NCI-H460 (cell line): ENCODE data around the gene CCIN. TPM values are rescaled to one million over a fixed set of nuclear protein-coding genes. Genes with fewer than 3 reads are reported as not detected.

Experiments
- DNase-seq: peaks from one replicate; pipeline ENCODE4 v3.0.0-alpha.2; 2016; ENCODE audit warnings: low read depth; ENCODE audit errors: extremely low read depth
- total RNA-seq: library from RNA; depleted of rRNA; stranded (reverse); fragments of >200 nt; shearing (Covaris generic); gene quantifications from 2 replicates; pipeline ENCODE4 v1.2.3, GENCODE V29; 2014

The CCIN gene
- total RNA-seq, 1 experiment from 2014 or later: not detected

DNA sequence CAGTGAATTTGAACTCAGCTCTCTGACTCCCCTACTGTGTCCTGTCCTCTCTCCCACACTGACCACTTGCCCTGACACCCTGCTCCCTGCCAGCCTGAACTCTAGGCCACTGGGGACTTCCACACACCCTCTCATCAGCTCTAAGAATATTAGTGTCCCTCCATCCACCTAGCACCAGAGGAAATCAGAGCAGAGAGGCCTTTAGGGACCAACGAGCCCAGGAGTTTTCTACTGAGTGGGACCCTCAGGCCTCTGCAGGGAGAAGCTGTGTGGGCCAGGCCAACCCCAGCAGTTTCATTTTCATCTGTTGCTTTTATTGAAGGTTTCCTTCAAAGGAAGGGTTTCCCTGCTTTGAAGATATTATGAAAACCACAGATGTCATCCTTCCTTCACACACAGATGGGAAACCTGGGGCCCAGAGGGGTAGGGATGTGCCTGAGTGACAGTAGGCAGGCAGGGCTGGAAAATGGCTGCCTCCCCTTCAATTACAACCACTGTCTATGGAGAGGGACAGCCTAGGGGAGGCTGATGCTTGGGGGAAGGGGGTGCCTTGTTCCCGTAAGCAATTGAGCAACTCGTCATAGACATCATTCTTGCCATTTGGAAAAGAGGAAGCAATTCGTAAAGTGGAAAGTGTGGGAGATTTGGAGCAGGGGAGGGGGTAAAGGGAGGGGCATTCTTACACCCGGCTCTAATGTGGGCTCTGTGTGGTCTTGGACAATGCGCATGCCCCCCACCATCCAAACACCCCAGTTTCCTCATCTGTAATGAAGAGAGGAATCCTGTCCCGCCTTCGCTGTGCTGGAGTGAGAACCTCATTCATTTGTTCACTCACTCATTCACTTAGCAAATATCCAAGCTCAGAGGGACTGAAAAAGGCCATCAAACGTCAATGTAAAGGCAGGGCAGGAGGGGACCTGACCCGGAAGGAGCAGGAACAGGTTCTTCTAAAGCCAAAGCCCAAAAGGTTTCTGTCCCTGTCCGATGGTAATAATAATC lies 28.8 kb upstream of the CCIN start:
- DNase-seq: no peak

DNA sequence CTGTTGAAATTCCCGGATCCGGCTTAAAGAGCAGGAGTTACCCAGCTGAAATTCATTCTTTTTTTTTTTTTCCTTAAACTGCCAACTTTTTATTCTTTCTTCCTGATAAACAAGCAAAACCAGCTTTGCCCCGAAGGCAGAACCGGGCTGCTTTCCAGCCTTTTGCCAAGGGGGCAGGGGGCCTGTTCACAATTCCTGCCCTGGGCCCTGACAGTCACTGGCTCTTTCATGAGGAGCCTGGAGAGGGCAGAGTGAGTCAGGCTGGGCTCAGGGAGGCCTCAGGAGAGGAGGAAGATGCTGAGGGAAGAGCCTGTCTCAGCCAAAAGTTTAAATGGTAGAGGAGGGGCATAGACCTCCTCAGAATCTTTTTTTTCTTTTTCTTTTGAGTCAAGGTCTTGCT lies 27.9 kb upstream of the CCIN start:
- no peak for DNase-seq

DNA sequence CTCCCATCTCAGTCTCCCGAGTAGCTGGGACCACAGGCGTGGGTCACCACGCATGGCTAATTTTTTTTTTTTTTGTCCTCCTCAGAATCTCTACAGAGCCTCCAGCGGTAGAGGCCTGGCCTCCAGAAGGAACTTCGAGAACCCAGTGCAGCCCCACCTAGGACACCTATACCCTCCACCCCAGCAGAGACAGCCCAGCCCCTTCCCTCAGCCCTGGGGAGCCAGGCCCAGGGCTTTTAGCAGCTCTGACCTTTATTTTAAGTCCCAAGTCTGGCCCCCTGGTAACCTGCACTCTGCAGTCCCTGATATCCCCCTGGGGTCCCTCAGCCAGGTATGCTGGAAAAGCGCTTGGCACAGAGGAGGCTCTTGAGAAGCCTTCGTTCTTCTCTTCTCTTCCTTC lies 27.4 kb upstream of the CCIN start:
- DNase-seq: no peak

DNA sequence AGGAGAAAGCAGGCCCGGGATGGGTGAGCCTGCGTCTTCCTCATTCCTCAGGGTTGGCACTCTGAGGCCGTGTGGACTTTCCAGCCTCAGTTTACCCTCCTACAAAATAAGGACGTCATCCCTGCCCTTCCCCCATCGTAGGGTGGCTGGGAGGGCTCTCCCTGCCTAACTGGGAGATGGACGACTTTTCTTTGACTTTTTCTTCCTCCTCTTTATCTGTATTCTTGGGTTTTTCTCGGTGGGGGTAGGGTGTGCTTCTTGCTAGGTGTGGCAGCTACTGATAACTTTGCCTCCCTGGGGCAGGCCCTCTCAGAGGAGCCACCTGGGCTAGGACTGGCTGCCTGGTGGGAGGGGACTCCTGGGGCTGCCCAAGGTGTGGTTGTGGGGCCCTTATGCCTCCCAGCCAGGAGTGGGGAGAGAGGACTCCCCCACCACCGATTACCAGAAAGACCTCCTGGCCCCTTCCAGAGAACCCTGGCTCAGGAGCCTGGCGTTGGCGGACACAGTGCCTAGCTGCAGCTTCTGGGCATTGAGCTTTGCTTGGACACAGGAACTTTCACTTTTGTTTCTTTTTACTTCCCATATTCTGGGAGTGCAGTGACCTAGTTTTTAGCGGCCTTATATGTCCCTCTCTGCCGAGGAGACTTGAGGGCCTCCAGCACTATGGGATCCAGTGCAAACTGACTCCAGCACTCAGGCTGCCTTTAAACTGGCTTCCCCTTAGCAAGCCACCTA lies 26.5 kb upstream of the CCIN start:
- DNase-seq: no peak

DNA sequence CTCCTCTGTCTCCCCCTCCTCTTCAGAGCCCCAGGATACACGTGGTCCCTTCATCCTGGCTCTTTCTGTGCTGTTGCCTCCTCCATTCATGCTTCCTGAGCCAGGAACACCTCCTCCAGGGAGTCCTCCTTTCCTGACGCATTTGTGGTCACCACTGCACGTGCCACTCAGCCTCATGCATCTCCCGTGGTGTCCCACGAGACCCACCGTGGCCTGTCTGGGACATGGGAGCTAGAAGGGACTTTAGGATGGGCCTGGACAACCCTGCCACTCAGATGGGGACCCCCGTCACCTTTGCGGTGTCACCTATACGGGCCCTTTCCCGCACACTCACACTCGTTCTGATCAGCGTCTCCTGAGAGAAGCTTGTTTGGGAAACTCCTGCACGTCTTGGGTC lies 25.9 kb upstream of the CCIN start:
- DNase-seq: no peak

DNA sequence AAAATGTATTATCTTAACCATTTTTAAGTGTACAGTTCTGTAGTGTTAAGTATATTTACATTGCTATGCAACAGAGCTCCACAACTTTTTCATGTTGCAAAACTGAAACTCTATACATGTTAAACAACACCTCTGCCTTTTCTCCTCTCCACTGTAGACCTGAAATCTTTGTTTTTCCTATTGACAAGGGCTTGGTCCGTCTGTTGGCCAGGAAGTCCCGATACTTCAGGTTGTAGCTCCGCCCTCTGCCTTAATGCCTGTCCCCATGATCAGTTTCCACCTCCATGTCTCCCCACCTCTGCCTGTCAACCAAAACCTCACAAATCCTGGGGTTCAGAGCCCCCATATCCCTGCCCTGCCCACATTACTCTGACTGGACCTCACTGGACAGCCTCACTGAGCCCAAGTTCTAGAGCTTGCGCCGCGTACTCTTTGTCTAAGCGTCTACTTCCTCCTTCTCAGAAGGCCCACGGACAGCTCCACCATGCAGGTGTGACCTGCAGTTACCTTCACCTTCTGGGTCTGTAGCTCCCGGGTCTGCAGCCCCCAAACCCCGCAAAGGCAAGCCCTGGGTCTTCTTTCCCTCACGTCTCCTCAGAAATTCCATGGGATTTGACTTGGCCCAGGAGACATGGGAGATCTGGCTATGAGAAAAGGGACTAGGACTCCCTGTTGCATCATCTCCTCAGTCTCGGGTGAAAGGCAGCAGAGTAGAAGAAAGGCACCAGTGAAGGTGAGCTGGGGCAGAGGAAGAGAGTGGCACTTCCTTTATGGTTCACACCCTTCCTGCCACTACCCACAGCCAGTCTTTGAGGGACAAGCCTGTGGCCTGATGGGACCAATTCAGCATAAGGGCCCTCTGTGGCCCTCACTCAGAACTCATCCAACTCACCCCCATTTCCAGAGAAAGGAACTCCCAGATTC lies 24.6 kb upstream of the CCIN start:
- DNase-seq: no peak

DNA sequence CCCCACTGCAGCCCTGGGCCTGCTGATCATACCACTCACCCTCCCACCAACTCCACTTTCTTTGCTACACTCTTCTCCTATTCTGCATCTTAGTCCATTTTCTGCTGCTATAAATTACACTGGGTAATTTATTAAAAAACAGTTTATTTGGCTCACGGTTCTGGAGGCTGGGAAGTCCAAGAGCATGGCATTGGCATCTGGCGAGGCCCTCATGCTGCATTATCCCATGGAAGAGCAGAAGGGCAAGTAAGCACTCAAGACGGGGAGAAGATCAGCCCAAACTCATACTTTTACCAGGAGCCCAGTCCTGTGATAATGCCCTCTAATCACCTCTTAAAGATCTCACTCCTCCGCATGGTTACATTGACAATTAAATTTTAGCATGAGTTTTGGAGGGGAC lies 23.2 kb upstream of the CCIN start:
- DNase-seq: no peak

DNA sequence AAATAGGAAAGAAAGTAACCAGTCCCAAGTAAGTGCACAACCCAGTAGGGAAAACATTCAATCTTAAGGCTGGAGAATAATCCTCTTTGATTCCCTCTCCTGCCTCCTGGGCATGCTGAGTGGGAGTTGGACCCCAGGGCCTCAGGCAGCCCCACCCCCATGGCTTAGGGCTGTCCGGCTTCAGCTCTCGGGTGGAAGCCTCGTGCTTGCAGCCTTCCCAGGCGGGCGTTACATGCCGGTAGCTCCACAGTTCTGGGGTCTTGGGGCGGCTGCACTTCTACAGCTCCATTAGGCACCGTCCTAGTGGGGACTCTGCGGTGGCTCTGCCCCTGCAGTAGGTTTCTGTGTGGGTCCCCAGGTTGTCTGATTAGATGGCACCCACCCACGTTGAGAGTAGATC lies 22.5 kb upstream of the CCIN start:
- no peak for DNase-seq

DNA sequence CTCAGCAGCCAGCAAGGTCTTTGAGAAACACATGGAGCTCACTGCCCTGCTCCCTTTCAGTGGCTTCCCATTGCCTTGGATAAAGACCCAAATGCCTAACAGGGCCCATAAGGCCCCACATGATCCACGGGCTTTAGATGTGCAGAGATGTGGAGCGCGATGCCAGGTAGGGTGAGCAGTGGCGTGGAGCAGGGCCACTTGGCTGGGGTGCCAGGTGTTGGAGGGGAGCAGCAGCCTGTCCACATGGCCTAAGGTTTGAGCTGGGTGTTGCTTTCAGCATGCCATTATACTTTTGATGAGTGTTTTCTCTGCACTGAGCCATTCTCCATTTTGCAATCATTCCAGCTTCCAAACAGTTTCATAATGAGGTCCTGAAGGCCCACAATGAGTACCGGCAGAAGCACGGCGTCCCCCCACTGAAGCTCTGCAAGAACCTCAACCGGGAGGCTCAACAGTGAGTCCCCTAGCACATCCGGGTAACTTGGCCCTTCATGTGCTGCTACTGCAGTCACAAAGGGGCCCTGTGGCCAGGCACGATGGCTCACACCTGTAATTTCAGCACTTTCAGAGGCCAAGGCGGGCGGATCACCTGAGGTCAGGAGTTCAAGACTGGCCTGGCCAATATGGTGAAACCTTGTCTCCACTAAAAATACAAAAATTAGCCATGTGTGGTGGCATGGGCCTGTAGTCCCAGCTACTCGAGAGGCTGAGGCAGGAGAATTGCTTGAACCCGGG lies 21.6 kb upstream of the CCIN start:
- DNase-seq: no peak

DNA sequence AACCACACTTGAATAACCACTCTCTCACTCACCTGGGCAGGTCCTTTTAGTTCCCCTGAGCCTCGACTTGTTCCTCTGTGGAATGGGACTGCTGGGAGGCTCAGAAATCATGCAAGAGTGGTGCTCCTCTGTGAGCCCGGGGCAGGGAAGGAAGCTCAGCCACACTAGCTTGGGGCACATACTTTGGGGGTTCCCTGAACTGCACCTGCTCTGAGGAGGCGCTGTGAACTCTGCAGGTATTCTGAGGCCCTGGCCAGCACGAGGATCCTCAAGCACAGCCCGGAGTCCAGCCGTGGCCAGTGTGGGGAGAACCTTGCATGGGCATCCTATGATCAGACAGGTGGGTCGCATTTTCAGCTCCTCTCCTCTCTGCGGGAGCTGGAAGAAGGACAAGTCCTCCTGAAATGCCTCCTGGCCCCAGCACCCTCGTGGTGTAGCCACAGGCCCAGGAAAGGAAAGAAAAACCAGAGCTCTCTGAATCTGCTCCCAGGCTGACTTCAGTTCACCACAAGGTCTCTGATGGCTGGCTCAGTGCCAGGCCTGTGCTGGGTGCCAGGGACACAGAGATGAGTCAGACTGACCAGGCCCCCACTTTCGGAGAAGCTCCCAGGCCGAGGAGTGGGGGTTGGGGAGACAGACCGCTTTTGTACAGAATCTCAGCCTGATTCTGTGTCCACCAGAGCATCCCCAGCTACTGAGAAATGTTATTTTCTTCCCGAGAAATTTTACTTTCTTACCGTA lies 20.7 kb upstream of the CCIN start:
- DNase-seq: no peak

DNA sequence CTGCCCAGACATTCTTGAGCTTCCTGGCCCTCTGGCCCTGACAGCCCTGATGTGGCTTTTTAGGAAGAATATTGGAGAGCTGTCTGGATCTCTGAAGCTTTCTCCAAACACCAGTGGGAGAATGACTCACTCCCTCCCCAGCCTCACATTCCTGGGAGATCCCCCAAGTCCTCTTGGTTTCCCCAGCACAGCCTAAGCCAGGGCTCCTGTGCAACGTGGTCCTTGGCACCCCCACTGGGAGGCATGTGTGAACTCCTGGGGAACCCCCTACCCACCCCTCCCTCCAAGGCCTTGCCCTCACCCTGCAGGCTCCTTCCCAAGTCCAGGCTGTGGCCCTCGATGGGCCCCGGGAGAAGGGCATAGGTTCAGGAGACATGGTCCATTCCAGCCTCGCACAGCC lies 20.0 kb upstream of the CCIN start:
- DNase-seq: no peak

DNA sequence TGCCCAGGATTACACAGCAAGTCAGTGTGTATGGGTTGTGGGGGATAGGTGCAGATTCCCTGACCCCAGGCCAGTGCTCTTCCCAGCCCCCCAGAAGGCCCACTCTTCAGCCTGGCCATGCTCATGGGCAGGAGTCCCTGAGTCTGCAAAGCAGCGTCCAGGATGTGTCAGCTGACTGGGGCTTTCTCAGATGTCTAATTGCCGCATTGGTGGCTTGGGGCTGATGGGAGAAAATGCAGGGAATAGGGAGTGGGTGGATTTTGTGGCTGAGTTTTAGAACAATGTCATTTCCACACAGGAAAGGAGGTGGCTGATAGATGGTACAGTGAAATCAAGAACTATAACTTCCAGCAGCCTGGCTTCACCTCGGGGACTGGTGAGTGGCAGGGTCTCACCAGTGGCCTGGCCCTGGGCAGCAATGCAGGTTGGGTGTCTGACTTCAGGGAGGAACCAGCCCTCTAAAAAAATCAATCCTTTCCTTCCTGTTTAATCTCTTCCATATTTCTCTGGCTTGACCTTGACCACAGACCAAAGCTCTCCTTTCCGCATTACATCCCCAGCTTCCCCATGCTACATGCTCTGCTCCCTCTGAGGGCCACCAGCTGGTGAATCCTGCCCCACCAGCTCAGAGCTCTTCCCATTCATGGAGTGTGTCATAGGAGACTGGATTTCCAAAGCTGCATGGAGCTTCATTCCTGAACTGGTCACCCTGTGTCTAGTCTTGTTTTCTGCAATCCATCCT lies 18.4 kb upstream of the CCIN start:
- no peak for DNase-seq

DNA sequence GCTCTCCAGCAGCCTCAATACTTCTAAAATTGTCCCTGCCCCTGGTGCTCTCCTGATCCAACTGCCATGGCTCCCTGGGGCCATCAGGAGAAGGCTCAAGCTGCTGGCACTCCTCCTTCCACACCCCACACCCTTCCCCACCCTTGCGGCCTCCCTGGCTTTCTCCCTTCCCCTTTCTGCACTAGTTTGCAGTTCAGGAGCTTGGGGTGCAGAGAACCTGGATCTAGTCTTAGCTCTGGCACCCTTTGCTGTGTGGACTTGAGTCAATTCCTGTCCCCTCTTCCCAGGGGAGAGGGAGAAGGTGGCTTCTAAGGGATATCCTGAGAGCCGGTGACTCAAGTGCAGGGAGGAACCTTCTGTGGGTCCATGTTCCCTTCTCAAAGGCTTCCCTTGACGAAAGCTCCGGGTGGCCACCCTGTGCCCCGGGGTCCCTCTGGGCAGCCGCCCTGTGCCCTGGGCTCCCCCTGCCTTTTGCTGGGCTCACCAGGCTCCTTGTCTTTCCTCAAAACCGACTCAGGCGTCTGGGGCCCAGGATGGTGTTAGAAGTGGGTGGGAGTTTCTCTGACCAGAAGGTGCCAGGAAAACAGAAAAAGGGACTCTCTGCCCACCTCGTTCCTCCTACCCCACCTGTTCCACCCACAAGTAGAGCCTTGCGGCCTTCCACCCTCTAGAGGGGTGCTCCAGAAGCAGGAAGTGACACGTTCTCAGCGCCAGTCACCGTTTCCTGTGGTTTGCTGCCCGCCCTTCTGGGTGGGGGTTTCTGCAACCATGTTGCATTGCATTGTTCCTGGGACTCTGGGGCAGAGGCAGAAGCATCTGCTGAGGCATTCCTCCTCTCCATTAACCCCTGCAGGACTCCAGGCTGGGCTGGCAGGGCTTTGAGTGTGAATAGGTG lies 17.6 kb upstream of the CCIN start:
- no peak for DNase-seq

DNA sequence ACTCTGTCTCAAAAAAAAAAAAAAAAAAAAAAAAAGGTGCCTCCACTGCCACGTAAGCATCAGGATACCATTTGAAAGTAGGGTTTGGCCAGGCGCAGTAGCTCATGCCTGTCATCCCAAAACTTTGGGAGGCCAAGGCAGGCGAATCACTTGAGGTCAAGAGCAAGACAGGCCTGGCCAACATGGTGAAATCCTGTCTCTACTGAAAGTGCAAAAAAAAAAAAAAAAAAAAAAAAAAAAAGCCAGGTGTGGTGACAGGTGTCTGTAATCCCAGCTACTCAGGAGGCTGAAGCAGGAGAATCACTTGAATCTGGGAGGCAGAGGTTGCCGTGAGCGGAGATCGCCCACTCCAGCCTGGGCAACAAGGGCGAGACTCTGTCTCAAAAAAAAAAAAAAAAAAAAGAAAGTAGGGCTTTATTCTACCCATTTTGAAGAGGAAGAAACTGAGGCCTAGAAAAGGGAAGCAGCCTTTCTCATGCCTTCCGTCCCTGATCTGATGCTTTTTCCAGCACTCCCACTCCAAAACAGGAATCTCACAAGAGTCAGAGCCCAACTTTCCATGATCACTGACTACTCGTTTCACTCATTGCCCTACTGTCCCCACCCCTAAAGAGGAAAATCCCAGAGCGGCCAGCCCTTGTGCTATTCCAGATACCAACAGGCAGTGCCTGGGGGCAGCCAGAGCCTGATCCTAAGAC lies 16.3 kb upstream of the CCIN start:
- DNase-seq: no peak

DNA sequence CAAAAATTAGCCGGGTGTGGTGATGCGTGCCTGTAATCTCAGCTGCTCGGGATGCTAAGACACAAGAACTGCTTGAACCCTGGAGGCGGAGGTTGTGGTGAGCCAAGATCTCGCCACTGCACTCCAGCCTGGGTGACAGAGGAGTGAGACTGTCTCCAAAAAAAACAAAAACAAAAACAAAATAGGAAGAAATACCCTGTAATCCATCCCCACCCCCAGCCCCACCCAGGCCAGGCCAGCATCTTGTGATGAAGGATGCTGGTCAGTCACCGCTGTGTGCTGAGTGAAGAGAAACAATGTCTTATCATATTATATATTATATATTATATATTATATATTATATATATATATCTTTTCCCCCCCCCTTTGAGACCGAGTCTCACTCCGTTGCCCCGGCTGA lies 15.4 kb upstream of the CCIN start:
- no peak for DNase-seq

DNA sequence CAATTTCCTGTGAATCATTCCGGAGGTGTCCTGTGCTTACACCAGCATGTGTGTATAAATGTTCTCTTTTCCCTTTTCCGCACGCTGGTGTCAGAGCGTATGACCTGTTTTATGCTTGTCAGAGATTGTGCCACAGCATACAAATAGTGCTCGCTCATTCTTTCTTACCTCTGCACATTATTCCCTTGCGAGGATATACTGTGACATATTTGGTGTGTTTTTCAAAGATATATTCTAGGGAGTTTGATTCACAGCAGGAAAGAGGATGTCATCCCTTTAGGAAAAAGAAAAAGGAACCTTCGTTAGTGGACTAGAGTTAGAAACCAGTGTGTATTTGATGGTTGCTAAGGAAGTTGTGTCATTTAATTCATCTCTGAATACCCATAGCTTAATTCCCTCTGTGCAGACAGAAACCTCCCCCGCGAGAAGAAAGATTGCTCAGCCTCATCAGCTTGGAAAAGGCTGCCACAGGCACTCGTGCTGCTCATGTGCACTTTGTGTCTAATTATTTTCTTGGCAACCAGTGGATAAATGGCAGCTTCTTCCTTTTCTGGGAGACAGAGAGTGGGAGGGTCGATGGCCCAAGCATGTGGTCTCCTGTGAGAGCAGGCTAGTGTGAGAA lies 14.7 kb upstream of the CCIN start:
- DNase-seq: no peak

DNA sequence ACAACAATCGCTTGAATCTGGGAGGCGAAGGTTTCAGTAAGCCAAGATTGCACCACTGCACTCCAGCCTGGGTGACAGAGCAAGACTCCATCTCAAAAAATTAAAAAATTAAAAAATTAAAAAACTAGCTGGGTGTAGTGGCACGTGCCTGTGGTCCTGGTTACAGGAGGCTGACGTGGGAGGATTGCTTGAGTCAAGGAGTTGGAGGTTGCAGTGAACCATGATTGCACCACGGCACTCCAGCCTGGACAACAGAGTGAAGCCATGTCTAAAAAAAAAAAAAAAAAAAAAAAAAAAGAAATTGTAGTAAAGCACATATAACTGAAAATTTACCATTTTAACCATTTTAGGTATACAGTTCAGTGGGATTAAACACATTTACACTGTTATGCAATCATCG lies 13.1 kb upstream of the CCIN start:
- no peak for DNase-seq
